SK-N-SH (cell line): ENCODE results near the gene AXL. TPM values are rescaled to one million over a fixed set of nuclear protein-coding genes. Genes with fewer than 3 reads are reported as not detected.
A peak's percentile ranks its signal among the peaks of the same experiment; 100 is the strongest.

Experiments used
- CTCF ChIA-PET: fragments of 300-600, 350-600 bp; formaldehyde crosslinking; extraction: SDS; loops from one replicate; lab custom pipeline; 2021; lab: Yijun Ruan, JAX
- POLR2A ChIA-PET: fragments of 350-600 bp; sonication (Branson Sonifier 250); formaldehyde crosslinking; extraction: SDS; loops from one replicate; lab custom pipeline; 2020; ENCODE audit warnings: antibody characterized with exemption, inconsistent platforms; lab: Yijun Ruan, JAX
- DNase-seq: peaks from one replicate; pipeline ENCODE4 v3.0.0; 2012
- H2AFZ ChIP-seq: fragments of 200-600 bp; sonication (generic); 2 replicates; pipeline ENCODE4 v1.8.1; 2016; ENCODE audit warnings: antibody characterized with exemption, mild to moderate bottlenecking, low read depth
- H3F3A ChIP-seq: fragments of 200-600 bp; sonication (generic); replicated peaks from 2 replicates; pipeline ENCODE3; 2016; ENCODE audit warnings: antibody characterized with exemption, mild to moderate bottlenecking; ENCODE audit not compliant: insufficient read depth
- H3K27ac ChIP-seq, 2 experiments: fragments of 200-500 bp in 1 of 2; fragments of 200-600 bp in 1 of 2; sonication (Bioruptor generic) in 1 of 2; sonication (generic), shearing (Covaris generic) in 1 of 2; 2 replicates each; pipeline versions ENCODE4 v1.5.1 to v1.6.1; 2014 to 2016; ENCODE audit warnings: low read depth in 2 of 2, inconsistent platforms in 1 of 2, low read length in 1 of 2, mild to moderate bottlenecking in 1 of 2, mixed read lengths in 1 of 2
- H3K27me3 ChIP-seq: fragments of 200-600 bp; sonication (generic), shearing (Covaris generic); 2 replicates; pipeline ENCODE4 v1.6.1; 2016; ENCODE audit warnings: mixed run types; ENCODE audit not compliant: insufficient read depth
- H3K36me3 ChIP-seq, 2 experiments: fragments of 200-500 bp in 1 of 2; fragments of 200-600 bp in 1 of 2; sonication (Bioruptor generic) in 1 of 2; sonication (generic) in 1 of 2; replicated peaks in 1 of 2; 2 replicates each; pipeline versions ENCODE3 to v1.5.1; 2014 to 2016; ENCODE audit warnings: low read length in 1 of 2, mild to moderate bottlenecking in 1 of 2; ENCODE audit not compliant: insufficient read depth in 2 of 2, control insufficient read depth in 1 of 2
- H3K4me1 ChIP-seq, 2 experiments: fragments of 200-500 bp in 1 of 2; fragments of 200-600 bp in 1 of 2; sonication (Bioruptor generic) in 1 of 2; sonication (generic), shearing (Covaris generic) in 1 of 2; 2 replicates each; pipeline versions ENCODE4 v1.5.1 to v1.6.1; 2014 to 2016; ENCODE audit warnings: low read depth in 1 of 2, low read length in 1 of 2, mixed run types in 1 of 2; ENCODE audit not compliant: insufficient read depth in 2 of 2, control insufficient read depth in 1 of 2
- H3K4me2 ChIP-seq: fragments of 200-600 bp; sonication (generic), shearing (Covaris generic); 2 replicates; pipeline ENCODE4 v1.6.1; 2017; ENCODE audit warnings: mixed run types
- H3K4me3 ChIP-seq, 2 experiments: fragments of 200-500 bp in 1 of 2; fragments of 200-600 bp in 1 of 2; sonication (Bioruptor generic) in 1 of 2; sonication (generic), shearing (Covaris generic) in 1 of 2; 2 replicates each; pipeline versions ENCODE4 v1.5.1 to v1.8.1; 2014 to 2016; ENCODE audit warnings: low read depth in 2 of 2, inconsistent platforms in 1 of 2, low read length in 1 of 2, mild to moderate bottlenecking in 1 of 2, mixed read lengths in 1 of 2, moderate library complexity in 1 of 2
- H3K79me2 ChIP-seq: fragments of 200-600 bp; sonication (generic); 2 replicates; pipeline ENCODE4 v1.8.1; 2017; ENCODE audit warnings: mild to moderate bottlenecking; ENCODE audit not compliant: insufficient read depth
- H3K9ac ChIP-seq: fragments of 200-600 bp; sonication (generic); 2 replicates; pipeline ENCODE4 v1.6.1; 2017; ENCODE audit warnings: mixed run types
- H3K9me2 ChIP-seq: fragments of 200-600 bp; sonication (generic); 2 replicates; pipeline ENCODE4 v1.6.1; 2017; ENCODE audit warnings: mixed run types
- H3K9me3 ChIP-seq: fragments of 200-600 bp; sonication (generic); 2 replicates; pipeline ENCODE4 v1.6.1; 2017; ENCODE audit warnings: mixed run types, mild to moderate bottlenecking, moderate library complexity
- H4K20me1 ChIP-seq: fragments of 200-600 bp; sonication (generic); 2 replicates; pipeline ENCODE4 v1.6.1; 2017; ENCODE audit warnings: mild to moderate bottlenecking, mixed run types; ENCODE audit not compliant: insufficient read depth
- ELF1 ChIP-seq: IDR thresholded peaks from 2 replicates; pipeline ENCODE4 v1.4.0; 2012
- EP300 ChIP-seq, 2 experiments: IDR thresholded peaks; 2 replicates each; pipeline versions ENCODE4 v1.4.0 to v1.6.1; 2012; ENCODE audit warnings: borderline replicate concordance in 1 of 2, low read depth in 1 of 2, low read length in 1 of 2
- EZH2phosphoT487 ChIP-seq: fragments of 200-600 bp; sonication (generic); IDR thresholded peaks from 2 replicates; pipeline ENCODE4 v1.6.1; 2017; ENCODE audit warnings: low read depth, mixed run types, mild to moderate bottlenecking, antibody characterized with exemption, moderate library complexity, borderline replicate concordance
- FOXJ3 ChIP-seq: sonication (generic); formaldehyde crosslinking; IDR thresholded peaks from 2 replicates; pipeline ENCODE4 v1.5.1; 2020; ENCODE audit warnings: mild to moderate bottlenecking, missing genetic modification reagents
- GABPA ChIP-seq: IDR thresholded peaks from 2 replicates; pipeline ENCODE4 v1.4.0; 2012; ENCODE audit warnings: low read depth, mild to moderate bottlenecking
- GATA2 ChIP-seq: sonication (generic); formaldehyde crosslinking; IDR thresholded peaks from 2 replicates; pipeline ENCODE4 v1.5.0; 2020; ENCODE audit warnings: mild to moderate bottlenecking, missing genetic modification reagents
- JUND ChIP-seq: IDR thresholded peaks from 2 replicates; pipeline ENCODE4 v1.4.0; 2012
- MXI1 ChIP-seq: IDR thresholded peaks from 2 replicates; pipeline ENCODE4 v1.6.1; 2012; ENCODE audit warnings: mild to moderate bottlenecking, low read depth, low read length, improper control_type of control experiment
- NFIC ChIP-seq: IDR thresholded peaks from 2 replicates; pipeline ENCODE4 v1.4.0; 2012; ENCODE audit warnings: borderline replicate concordance
- NRF1 ChIP-seq: IDR thresholded peaks from 2 replicates; pipeline ENCODE4 v1.6.1; 2012; ENCODE audit warnings: low read depth, mild to moderate bottlenecking, low read length
- POLR2AphosphoS5 ChIP-seq: IDR thresholded peaks from 2 replicates; pipeline ENCODE4 v1.6.1; 2012; ENCODE audit warnings: low read depth, low read length
- RAD21 ChIP-seq: IDR thresholded peaks from 2 replicates; pipeline ENCODE4 v1.6.1; 2012; ENCODE audit warnings: mild to moderate bottlenecking, low read length
- RCOR1 ChIP-seq: fragments of 150-350 bp; IDR thresholded peaks from 2 replicates; pipeline ENCODE4 v1.6.1; 2017; ENCODE audit warnings: antibody characterized with exemption, low read length
- RXRA ChIP-seq: IDR thresholded peaks from 2 replicates; pipeline ENCODE4 v1.4.0; 2012; ENCODE audit warnings: low read depth, mild to moderate bottlenecking, borderline replicate concordance
- SIN3A ChIP-seq: IDR thresholded peaks from 2 replicates; pipeline ENCODE4 v1.6.1; 2012; ENCODE audit warnings: low read depth, mild to moderate bottlenecking, low read length, moderate library complexity, borderline replicate concordance
- SMC3 ChIP-seq: IDR thresholded peaks from 2 replicates; pipeline ENCODE4 v1.6.1; 2012; ENCODE audit warnings: low read depth, low read length, improper control_type of control experiment
- WGBS: methylation state at CpG from one replicate; pipeline ENCODE4 v1.1.6; 2017; ENCODE audit warnings: low lambda C conversion rate; 5-methylcytosine and 5-hydroxymethylcytosine counted together
- polyA plus RNA-seq, 3 experiments: library from polyadenylated mRNA; depleted of rRNA; stranded (reverse); fragments of >200 nt; gene quantifications; 2 replicates each; pipeline ENCODE4 v1.2.3, GENCODE V29; 2012
- TF ChIP-seq, protein P1 (sequence below): fragments of 150-350 bp; IDR thresholded peaks from 2 replicates; pipeline ENCODE4 v1.6.1; 2016; ENCODE audit warnings: mild to moderate bottlenecking, low read depth, low read length
- TF ChIP-seq, protein P2 (sequence below): IDR thresholded peaks from 2 replicates; pipeline ENCODE4 v1.4.0; 2012; ENCODE audit warnings: low read depth, borderline replicate concordance
- TF ChIP-seq, protein P3 (sequence below): IDR thresholded peaks from 2 replicates; pipeline ENCODE4; 2012

AXL gene
- polyA plus RNA-seq, 1 of the 3 experiments (the other 2 are of a cell fraction) = 82.6 TPM

DNA sequence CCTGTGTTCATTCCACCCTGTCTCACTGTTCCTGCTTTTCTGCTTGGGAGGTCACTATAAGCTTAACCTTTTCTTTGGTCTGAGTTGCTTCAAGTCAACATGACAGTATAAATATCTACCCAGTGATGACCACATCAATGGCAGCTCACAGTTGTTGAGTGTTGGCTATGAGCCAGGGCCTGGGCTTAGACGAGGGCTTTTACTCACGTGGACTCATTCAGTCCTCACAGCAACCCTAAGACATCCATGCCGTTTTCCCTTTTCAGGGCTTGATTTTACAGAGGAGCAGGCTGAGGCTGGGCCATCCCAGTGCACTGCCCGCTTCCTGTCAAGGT, 80.7 kb downstream of the AXL start:
- no peak overlapping the region for H3K4me3 ChIP-seq
- CTCF ChIA-PET = interaction anchor here (1.0 to 12.4 kb wide), 2 partner anchors 7 to 36 kb away, joined by 3 to 105 read pairs; partner anchors contain the start of gene HNRNPUL1
- H3K36me3 ChIP-seq = peaks cover 65 to 95% of the 10 kb centered on the region in 2 experiments
- DNase-seq = no peak
- peaks cover 11% of the 10 kb centered on the region; the same call in 1 of the 2 replicates for H3K79me2 ChIP-seq
- no peak overlapping the region for H2AFZ ChIP-seq
- H3K27me3 ChIP-seq = no peaks in the 10 kb centered on the region
- H3K9me2 ChIP-seq = no peaks in the 10 kb centered on the region
- WGBS = 84% methylated on average over 4 of the region's 4 CpGs
- POLR2A ChIA-PET = no interaction called here
- H3K4me1 ChIP-seq = no peaks in the 10 kb centered on the region
- H3F3A ChIP-seq = peaks cover 17% of the 10 kb centered on the region
- H3K9ac ChIP-seq = no peak overlapping the region
- H3K4me2 ChIP-seq = no peak overlapping the region
- TF ChIP-seq GATA2 (CRISPR knock-in tag) (no peak), NFIC (peak; percentile 31; the same call in 1 of the 2 replicates)
- TF ChIP-seq, all 33 proteins: peak for 1
- peaks cover 9% of the 10 kb centered on the region; the same call in 1 of the 2 replicates for H4K20me1 ChIP-seq
- peak overlapping the region in 1 of 2 experiments; percentile 80; a peak in 1 of 4 replicates for H3K27ac ChIP-seq
- no peaks in the 10 kb centered on the region for H3K9me3 ChIP-seq

DNA sequence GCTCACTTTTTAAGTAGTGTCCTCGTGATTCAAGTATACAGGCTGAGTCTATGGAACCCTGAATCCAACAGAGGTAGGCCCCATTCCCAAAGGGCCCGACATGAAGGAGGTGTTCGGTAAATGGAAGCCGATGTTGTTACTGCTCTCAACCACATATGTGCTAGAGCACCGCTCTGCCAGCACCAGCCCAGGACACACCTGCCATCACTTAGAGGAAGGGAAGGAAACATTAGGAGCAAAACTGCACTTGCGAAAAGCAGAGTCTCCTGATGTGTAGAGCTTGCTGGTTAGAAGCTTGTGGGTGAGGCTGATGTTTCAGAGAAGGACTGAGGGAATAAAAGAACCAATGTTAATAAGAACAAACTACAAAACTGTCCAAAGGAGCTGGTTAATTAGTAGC, 81.5 kb downstream of the AXL start:
- no peak for DNase-seq
- TF ChIP-seq ELF1 (no peak), SMC3 (no peak), SIN3A (no peak), POLR2AphosphoS5 (no peak), JUND (no peak), EP300 (IDR thresholded peaks at IDR 0.05; ENCODE audit: borderline replicate concordance in 1 of 2, low read depth in 1 of 2, low read length in 1 of 2) (no peak)
- Histone ChIP-seq H2AFZ (no peak overlapping the region), H4K20me1 (peaks cover 9% of the 10 kb centered on the region; the same call in 1 of the 2 replicates), H3F3A (peaks cover 22% of the 10 kb centered on the region), H3K27me3 (no peaks in the 10 kb centered on the region), H3K79me2 (peaks cover 7% of the 10 kb centered on the region; the same call in 1 of the 2 replicates), H3K4me1 (no peaks in the 10 kb centered on the region), H3K27ac (no peak overlapping the region), H3K9me3 (no peaks in the 10 kb centered on the region), H3K36me3 (peaks cover 65 to 95% of the 10 kb centered on the region in 2 experiments), H3K9me2 (no peaks in the 10 kb centered on the region), H3K4me3 (no peak overlapping the region), H3K4me2 (no peak overlapping the region), H3K9ac (no peak overlapping the region)
- CTCF ChIA-PET = interaction anchor here (0.6 to 1.1 kb wide), 4 partner anchors 9 to 37 kb away, joined by 3 read pairs; no protein-coding TSS in a partner anchor
- over 99% methylated on average over 6 of the region's 6 CpGs for WGBS
- POLR2A ChIA-PET = no interaction called here

DNA sequence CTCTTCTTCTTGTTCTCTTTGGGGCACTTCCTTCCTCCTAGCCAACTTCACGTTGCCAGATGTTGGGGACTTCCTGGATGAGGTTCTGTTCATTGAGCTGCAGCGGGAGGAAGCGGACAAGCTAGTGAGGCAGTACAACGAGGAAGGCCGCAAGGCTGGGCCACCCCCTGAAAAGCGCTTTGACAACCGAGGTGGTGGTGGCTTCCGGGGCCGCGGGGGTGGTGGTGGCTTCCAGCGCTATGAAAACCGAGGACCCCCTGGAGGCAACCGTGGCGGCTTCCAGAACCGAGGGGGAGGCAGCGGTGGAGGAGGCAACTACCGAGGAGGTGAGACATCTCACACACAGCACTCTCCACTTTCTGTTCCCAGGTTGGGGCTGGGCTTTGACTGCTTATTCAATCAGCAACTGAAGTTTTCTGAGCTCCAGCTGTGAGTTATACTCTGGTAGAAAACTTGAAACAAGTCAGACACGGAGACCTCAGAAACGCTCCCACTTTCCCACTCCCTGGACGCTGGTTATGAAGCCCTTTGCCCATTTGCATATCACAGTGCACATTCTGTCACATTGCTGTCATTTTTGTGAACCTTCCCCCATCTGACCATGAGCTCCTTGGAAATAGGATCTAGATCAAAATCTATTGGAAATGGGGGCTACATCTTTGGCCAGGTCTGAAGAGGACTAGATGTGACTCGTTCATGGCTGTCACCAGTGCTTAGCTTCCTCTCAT, 83.8 kb downstream of the AXL start:
- Histone ChIP-seq H3F3A (peaks cover 42% of the 10 kb centered on the region), H3K27ac (no peak overlapping the region), H3K79me2 (no peaks in the 10 kb centered on the region), H3K27me3 (no peaks in the 10 kb centered on the region), H3K36me3 (peaks cover 57 to 94% of the 10 kb centered on the region in 2 experiments), H3K4me2 (no peak overlapping the region), H3K9me2 (no peaks in the 10 kb centered on the region), H3K4me3 (no peak overlapping the region), H3K9me3 (no peaks in the 10 kb centered on the region), H2AFZ (no peak overlapping the region), H4K20me1 (no peaks in the 10 kb centered on the region), H3K4me1 (no peaks in the 10 kb centered on the region), H3K9ac (no peak overlapping the region)
- 90% methylated on average over 21 of the region's 21 CpGs for WGBS
- CTCF ChIA-PET = interaction anchor here (0.7 to 1.6 kb wide), 3 partner anchors 9 to 23 kb away, joined by 3 to 7 read pairs (median 3); no protein-coding TSS in a partner anchor
- POLR2A ChIA-PET = interaction anchor here (1.0 kb wide), 1 partner anchor 39 kb away, joined by 6 read pairs; no protein-coding TSS in a partner anchor
- no peak for DNase-seq
- TF ChIP-seq EZH2phosphoT487 (no peak), RAD21 (no peak), NRF1 (no peak), GABPA (no peak), RXRA (no peak), FOXJ3 (CRISPR knock-in tag) (no peak), RCOR1 (no peak), MXI1 (no peak), NFIC (no peak), GATA2 (CRISPR knock-in tag) (no peak)
- TF ChIP-seq, protein P1, sequence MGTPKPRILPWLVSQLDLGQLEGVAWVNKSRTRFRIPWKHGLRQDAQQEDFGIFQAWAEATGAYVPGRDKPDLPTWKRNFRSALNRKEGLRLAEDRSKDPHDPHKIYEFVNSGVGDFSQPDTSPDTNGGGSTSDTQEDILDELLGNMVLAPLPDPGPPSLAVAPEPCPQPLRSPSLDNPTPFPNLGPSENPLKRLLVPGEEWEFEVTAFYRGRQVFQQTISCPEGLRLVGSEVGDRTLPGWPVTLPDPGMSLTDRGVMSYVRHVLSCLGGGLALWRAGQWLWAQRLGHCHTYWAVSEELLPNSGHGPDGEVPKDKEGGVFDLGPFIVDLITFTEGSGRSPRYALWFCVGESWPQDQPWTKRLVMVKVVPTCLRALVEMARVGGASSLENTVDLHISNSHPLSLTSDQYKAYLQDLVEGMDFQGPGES = no peak
- TF ChIP-seq, protein P2, sequence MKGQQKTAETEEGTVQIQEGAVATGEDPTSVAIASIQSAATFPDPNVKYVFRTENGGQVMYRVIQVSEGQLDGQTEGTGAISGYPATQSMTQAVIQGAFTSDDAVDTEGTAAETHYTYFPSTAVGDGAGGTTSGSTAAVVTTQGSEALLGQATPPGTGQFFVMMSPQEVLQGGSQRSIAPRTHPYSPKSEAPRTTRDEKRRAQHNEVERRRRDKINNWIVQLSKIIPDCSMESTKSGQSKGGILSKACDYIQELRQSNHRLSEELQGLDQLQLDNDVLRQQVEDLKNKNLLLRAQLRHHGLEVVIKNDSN = no peak
- TF ChIP-seq, protein P3, sequence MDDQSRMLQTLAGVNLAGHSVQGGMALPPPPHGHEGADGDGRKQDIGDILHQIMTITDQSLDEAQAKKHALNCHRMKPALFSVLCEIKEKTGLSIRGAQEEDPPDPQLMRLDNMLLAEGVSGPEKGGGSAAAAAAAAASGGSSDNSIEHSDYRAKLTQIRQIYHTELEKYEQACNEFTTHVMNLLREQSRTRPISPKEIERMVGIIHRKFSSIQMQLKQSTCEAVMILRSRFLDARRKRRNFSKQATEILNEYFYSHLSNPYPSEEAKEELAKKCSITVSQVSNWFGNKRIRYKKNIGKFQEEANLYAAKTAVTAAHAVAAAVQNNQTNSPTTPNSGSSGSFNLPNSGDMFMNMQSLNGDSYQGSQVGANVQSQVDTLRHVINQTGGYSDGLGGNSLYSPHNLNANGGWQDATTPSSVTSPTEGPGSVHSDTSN = no peak
